ENCODE results near the gene FAM200A. TPM values are rescaled to one million over a fixed set of nuclear protein-coding genes. Genes with fewer than 3 reads are reported as not detected.
"Not testable (repeated sequence)": the region's sequence is repeated elsewhere in the genome, so short reads cannot be mapped to it uniquely, and the experiment has no call there.

The FAM200A gene
- total RNA-seq, 1 donor from 2014 or later, result 8.4 TPM

DNA sequence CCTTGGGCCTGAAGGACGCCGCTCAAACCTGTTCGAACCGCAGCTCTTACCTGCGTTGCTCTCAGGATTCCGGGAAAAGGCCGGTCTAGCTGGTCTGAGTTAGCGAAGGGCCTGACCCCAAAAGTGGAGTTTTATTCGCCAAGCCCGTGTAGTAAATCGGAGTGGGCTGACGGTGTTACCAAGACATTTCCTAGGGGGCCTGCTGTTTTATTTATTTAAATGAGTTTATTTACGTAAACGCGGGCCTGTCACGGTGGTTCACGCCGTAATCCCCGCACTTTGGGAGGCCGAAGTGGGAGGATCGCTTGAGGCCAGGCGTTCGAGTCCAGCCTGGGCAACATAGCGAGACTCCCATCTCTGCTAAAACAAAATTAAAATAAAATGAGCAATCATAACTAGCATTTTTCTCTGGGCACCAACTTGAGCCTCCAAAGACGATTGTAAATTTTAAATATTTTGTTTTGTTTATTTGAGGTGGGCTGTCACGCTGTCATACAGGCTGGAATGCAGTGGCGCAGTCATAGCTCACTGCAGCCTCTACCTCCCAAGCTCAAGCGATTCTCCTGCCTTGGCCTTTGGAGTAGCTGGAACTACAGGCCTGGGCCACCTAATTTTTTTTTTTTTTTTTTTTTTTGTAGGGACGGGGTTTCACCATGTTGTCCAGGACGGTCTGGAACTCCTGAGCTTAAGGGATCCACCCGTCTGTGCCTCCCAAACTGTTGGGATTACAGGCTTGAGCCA lies 7.4 kb upstream of the FAM200A start:
- DNase-seq (ENCODE audit: low spot score), result no peak

DNA sequence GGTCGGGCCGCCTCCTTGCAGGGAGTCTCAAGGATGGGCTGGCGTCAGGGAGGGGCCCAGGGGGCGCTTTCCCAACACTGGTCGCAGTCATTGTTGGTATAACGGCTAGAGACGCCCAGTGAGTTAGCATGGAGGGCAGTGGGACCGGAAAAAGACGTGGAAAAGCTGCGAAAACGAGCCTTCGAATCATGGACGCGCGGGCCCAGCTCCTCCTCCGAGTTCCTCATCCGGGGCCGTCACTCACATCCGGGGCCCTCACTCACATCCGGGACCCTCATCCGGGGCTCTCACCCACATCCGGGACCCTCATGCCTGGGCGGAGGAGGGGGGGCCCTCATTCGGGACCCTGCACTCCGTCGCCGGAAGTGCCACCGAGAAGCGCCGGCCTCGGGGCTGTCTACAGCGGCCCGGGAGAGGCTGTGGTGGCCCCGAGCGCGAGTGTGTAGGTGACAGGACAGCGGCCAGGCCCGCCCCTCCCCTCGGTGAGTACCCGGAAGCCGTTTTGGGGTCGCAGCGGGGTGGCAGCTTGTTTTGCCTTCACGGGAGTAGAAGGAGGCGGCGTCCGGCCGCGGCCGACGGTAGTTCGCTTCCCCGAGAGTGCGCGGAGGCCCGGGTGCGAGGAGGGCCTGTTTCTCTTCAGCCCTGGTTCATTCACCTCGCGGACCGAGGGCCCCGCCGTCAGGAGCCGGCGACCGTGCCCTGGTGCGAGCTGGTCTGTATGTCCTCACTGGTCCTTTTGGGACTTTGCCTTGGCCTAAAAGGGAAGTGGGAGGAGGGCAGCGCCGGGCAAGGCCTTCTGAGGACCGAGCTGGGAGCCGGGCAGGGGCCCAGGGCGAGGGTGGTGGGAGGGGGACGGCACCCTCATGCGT lies 6.6 kb upstream of the FAM200A start, which contains the start of gene ZNF655:
Gene ZNF655 (plus strand): TSS at position 337 of the 869 bp plus-strand sequence. CDS start 1,918 bp downstream, outside the sequence.
- DNase-seq (ENCODE audit: low spot score), result peak; percentile 95

DNA sequence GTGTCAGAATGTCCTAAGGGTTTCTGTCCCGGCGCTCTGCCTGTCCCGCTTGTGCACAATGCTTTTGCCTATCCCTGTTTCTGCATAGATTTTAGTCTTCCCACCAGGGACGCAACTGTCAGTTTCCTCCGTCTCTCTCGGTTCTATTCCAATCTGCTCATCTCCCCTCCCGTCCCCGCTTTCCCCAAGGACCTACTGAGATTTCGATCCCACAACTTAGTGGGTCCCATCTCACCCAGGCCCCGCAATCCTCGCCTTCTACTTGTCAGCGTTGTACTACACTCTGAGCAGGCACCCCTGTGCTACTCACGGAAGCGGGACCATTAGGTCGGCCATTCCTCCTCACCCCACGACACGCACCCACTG lies 6.0 kb upstream of the FAM200A start:
- no peak for DNase-seq (ENCODE audit: low spot score)

DNA sequence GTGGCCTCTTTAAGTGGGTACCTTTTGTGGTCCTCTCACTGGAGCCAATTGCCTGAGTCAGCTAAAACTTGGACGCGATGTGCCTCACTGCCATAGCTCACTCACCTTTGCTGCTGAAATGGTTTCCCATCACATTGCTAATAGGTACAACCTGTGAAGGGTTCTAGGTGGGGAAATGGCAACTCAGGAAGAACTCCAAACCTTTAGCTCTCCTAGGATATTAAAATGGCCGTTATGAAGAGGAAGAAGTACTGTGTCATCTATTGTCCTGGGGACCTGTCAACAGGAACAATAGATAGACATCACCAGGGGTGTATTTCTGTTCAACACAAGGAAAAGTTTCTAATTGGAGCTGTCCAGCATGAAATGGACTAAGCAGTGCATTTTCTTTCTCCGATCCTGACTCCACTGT lies 5.3 kb upstream of the FAM200A start:
- no peak for DNase-seq (ENCODE audit: low spot score)

DNA sequence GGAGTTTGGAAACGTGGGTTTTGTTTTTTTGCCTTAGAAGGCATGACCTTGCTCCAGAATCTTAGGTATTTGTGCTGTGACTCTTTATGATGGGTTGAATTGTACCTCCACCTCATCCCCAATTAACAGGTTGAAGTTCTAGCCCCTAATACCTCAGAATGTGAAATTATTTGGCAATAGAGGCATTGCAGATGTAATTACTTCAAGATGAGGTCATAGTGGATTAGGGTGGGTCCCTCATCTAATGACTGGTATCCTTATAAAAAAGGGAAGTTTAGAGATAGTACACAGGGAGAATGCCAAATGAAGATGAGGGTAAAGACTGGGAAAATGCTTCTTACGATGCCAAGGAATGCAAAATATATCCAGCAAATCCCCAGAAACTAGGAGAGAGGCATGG lies 3.0 kb upstream of the FAM200A start:
- DNase-seq (ENCODE audit: low spot score), result no peak

DNA sequence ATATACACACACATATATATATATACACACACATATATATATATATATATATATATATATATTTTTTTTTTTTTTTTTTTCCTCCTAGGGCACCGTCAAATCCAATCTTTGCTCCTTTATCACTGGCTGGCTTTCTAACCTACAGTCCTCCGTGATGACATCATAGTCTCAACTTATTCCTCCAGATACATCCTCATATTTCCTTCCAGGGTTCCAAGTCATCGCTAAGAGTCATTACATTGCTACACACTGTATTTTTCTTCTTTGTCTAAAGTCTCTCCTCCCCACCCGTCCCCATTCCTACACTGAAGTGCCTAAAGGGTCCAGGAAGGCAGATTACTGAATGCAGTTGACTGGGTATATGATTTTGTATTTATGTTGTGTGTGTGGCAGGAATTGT lies 1.1 kb upstream of the FAM200A start:
- no peak for DNase-seq (ENCODE audit: low spot score)

DNA sequence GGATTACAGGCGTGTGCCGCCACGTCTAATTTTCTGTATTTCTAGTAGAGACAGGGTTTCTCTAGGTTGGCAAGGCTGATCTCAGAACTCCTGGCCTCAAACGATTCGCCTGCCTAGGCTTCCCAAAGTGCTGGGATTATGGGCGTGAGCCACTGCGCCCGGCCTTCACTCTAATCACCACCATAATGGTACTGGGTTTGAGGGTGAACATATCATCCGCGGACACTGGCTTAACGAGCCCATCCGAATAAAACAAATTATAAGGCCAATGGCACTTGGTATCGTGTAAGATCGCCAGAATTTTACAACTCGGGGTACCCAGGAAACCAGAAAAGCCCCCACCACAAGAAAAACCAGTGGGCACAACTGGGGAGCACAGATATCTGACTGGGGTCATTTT lies 580 bp downstream of the FAM200A start:
- DNase-seq (ENCODE audit: low spot score), result no peak

DNA sequence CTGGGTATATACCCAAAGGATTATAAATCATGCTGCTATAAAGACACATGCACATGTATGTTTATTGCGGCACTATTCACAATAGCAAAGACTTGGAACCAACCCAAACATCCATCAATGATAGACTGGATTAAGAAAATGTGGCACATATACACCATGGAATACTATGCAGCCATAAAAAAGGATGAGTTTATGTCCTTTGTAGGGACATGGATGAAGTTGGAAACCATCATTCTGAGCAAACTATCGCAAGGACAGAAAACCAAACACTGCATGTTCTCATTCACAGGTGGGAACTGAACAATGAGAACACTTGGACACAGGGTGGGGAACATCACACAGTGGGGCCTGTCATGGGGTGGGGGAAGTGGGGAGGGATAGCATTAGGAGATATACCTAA lies 2.4 kb downstream of the FAM200A start:
- not testable (repeated sequence) for DNase-seq (ENCODE audit: low spot score)

DNA sequence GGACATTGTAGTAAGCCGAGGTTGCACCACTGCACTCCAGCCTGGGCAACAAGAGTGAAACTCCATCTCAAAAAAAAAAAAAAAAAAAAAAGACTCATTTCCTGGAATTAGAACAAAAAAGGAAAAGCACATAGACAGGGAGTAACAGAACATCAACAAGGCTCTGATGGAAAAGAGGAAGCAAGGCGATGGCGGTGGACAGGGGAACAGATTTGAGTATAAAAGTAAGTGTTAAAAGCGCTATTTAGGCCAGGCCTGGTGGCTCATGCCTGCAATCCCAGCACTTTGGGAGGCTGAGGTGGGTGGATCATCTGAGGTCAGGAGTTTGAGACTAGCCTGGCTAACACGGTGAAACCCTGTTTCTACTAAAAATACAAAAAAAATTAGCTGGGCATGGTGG lies 6.6 kb downstream of the FAM200A start:
- DNase-seq (ENCODE audit: low spot score), result not testable (repeated sequence)

DNA sequence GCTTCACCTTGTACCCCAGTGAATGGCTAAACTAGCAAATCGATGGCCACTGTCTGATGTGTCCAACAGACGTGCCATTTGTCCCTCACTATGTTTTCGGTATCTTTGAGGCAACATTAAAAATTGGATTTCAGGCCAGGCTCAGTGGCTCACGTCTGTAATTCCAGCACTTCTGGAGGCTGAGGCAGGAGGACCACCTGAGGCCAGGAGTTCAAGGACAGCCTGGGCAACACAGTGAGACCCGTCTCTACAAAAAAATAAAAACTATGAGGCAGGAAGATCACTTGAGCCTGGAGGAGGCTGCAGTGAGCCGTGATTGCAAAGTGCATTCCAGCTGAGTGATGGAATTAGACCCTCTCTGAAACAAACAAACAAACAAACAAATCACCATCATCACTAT lies 8.0 kb downstream of the FAM200A start:
- DNase-seq (ENCODE audit: low spot score), result no peak

DNA sequence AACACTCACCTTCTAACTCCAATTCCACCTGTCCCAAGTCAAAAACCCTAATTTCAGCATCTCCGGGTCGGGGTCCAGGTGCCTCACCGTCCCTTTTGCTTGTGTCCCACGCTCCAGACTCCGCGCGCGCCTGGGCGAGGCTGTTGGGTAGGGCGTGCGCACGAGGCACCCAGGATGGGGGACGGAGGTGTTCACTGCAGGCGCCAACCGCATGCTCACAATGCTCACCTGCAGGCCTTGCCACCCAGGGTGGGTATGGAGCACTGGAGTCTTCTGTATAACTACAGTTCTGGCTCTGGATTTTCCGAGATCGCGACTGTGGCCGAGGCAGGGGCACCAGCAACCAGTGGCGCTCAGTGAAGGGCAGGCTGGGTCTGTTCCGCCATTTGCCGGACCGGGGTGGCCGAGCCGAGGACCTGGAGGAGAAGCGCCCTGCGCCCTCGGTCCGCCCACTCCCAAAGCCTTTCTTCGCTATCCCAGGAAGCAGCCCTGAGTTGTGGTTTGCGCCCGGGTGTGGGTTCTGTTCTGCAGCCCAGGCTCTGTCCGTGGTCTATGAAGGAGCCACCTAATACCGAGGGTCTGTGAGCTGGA lies 8.7 kb downstream of the FAM200A start:
- no peak for DNase-seq (ENCODE audit: low spot score)

DNA sequence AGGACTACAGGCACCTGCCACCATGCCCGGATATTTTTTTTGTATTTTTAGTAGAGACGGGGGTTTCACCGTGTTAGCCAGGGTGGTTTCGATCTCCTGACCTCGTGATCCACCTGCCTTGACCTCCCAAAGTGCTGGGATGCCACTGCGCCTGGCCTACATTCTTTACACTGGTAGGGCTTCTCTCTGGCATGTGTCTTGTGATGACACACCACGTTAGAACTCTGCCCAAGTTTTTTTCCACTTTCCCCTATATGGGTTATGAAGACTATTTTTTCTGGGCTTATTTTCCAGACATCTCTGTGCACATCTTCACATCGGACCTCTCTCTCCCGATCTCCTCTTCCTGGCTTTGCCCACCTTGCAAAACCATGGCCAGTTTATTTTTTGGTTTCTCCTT lies 10.7 kb downstream of the FAM200A start:
- DNase-seq (ENCODE audit: low spot score), result no peak

DNA sequence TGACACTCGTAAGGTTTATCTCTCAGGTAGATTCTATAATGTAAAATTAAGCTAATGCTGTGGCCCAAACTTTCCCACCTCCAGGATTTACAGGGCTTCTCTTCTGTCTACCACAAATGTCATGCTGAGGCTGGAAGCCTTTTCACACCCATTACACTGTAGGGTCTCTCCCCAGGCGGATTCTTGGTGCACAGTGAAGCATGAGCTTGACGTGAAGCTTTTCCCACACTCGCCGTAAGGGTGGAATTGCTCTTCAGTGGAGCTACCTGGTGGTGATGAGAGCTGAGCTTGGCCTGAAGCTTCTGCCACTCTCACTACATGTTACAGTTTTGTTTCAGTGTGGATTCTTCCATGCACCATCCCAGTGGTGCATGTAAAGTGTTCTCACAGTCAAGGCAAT lies 11.4 kb downstream of the FAM200A start:
- DNase-seq (ENCODE audit: low spot score), result no peak

DNA sequence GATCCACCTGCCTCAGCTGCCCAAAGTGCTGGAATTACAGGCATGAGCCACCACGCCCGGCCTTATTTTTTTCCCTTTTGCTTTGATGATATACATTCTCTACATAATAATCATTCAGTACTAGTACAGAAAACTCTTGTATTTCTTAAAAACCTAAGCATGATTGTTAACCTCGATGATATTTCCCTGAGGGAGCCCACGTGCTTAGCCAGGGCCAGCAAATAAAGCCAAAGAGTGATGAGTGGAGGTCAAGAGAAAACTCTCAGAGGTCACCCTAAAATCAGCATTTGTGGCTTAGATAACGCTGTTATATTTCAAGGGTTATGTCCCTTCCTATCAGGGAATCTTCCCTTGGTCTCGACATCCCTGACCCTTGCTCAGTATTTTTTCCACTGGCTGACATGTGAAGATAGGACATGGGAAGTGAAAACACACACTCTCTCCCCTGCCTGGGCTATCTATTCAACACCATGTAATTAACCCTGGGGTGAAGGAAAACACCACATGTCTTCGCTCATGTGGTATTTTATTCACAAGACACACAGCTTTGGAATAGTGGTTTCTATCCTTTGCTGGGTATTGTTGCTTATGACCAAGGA lies 12.6 kb downstream of the FAM200A start:
- DNase-seq (ENCODE audit: low spot score), result no peak

DNA sequence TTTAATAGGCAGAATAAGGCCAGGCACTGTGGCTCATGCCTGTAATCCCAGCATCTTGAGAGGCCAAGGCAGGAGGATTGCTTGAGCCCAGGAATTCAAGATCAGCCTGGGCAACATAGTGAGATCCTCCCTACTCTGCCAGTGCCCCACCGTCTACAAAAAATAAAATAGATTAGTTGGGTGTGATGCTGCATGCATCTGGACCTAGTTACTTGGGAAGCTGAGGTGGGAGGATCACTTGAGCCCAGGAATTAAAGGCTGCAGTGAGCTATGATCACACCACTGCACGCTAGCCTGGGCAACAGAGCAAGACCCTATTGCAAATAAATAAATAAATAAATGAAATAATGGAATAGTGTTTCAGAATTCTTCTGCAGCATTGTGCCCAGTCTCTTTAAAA lies 16.2 kb downstream of the FAM200A start:
- DNase-seq (ENCODE audit: low spot score), result no peak

DNA sequence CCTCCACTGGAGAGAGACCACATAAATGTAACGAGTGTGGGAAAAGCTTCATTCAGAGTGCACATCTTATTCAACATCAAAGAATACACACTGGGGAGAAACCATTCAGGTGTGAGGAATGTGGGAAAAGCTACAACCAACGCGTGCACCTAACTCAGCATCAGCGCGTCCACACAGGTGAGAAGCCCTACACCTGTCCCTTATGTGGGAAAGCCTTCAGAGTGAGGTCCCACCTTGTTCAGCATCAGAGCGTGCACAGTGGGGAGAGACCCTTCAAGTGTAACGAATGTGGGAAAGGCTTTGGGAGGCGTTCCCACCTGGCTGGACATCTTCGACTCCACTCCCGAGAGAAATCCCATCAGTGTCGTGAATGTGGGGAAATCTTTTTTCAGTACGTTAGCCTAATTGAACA lies 20.6 kb downstream of the FAM200A start:
- no peak for DNase-seq (ENCODE audit: low spot score)

DNA sequence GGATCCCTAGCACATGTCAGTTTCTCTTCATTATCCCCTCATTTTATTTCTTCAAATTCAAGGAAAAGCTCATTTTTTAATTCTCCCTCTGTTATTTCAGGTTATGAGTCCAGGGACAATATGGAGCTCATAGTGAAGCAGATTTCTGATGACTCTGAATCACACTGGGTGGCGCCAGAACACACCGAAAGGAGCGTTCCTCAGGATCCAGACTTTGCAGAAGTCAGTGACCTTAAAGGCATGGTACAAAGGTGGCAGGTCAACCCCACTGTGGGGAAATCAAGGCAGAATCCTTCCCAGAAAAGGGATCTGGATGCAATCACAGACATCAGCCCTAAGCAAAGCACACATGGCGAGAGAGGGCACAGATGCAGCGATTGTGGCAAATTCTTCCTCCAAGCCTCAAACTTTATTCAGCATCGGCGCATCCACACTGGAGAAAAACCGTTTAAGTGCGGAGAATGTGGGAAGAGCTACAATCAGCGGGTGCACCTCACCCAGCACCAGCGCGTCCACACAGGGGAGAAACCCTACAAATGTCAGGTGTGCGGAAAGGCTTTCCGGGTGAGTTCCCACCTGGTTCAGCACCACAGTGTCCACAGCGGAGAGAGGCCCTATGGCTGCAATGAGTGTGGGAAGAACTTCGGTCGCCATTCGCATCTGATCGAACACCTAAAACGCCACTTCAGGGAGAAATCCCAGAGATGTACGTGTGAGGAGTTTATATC lies 26.0 kb downstream of the FAM200A start:
- DNase-seq (ENCODE audit: low spot score), result no peak

DNA sequence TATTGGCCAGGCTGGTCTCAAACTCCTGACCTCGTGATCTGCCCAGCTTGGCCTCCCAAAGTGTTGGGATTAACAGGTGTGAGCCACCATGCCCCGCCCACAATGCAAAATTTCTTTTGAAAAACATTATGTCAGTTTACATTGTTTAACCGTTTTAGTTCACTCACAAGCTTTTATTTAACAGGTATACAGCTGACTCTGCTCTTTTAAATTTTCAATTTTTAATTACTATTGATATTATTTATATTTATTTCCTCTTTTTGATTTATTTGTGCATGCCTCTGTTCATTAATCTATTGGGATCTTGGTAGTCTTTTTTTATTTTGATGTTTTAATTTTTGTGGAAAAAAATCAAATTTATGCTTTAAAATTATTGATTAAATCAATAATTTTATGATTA lies 30.5 kb downstream of the FAM200A start:
- DNase-seq (ENCODE audit: low spot score), result no peak

DNA sequence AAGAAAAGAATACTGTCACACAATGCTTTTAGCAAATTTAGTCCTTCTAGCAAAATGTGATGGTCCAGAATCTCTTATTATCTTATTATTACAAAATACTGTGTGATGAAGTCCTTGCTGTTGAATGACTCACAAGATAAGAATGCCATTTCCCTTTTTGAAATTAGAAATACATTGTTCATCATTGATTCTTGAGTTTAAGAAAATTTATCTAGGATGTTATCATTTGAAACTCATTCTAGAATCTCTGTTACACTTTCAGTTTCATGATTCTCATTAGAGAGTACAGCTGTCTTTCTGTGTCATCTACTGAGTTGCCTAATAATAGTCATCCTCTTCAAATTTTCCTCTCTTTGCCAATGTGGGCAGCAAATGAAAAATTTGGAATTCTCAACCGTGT lies 37.9 kb downstream of the FAM200A start:
- DNase-seq (ENCODE audit: low spot score), result no peak

DNA sequence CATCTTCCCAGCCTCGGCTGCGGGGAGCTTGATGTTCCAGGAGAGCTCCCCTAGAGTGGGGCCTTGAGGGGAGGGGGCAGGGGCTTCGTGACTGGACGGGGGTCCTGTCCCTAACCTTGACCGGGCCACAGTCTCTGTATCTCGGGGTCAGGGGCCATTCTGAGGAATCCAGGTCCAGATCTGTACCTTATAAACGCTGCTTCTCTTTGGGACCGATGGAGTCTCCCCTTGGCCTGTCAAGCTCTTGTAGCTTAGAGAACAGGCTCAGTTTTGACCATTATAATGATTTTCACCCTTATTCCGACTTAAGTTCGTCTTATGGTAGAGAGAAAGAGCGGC lies 46.6 kb downstream of the FAM200A start:
- DNase-seq (ENCODE audit: low spot score), result no peak

DNA sequence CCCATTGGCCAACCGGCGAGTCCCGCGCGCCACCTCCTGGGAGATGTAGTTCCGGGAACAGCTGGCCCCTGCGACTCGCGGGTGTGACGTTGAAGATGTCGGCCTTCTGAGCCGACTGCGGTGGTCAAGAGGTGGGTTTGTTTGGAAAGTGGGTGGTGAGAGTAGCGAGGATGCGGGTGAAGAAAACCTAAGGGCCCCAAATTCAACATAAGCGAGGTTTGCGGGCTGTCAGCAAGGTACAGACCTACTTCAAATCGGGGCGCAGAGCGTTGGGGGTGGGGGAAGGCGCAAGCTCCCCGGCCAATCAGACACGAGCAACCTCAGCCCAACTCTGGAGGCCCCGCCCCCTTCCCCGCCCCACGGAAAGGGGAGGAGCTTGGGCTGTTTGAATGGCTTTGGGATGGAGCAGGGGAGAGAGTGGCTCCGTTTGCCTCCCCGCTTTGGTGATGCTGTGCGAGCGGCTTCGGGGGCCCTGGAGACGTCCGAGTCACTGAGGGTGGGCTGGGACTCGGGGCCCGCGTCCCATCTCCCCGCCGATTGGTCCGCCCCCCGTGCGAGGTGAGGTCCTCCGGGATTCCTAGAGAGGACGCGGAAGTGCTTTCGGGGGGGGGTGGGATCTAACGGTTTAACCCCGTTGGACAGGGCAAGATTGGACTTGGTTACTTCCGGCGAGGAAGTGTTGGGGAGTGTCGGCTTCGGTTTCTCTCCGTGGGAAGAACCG lies 47.2 kb downstream of the FAM200A start, which contains the start of gene ZKSCAN5:
Gene ZKSCAN5 (plus strand): TSS at position 60 of the 721 bp plus-strand sequence. CDS start 1,383 bp downstream, outside the sequence.
- DNase-seq (ENCODE audit: low spot score), result peak; percentile 99

Measured in umbilical cord (tissue), 2 donors.